ENCODE results near the gene AGPAT1.
A peak's percentile ranks its signal among the peaks of the same experiment; 100 is the strongest.
"Not testable (repeated sequence)": the region's sequence is repeated elsewhere in the genome, so short reads cannot be mapped to it uniquely, and the experiment has no call there.

The AGPAT1 gene

GRCh38 chr6:32175711-32176475 lies at the start of gene AGPAT1:
Gene AGPAT1 (minus strand): TSS chr6:32176084. CDS start chr6:32171496, 4,588 bp downstream.
- DNase-seq, result peak; percentile 66

- DNase-seq, result no peak
Measured at GRCh38 chr6:32224696-32225095, 48.8 kb upstream of the AGPAT1 start.

- no peak for DNase-seq
Measured at GRCh38 chr6:32223258-32224235, 47.7 kb upstream of the AGPAT1 start, which contains the start of gene NOTCH4. Gene NOTCH4 (minus strand): TSS chr6:32224067. CDS start chr6:32223928, 139 bp downstream.

GRCh38 chr6:32222333-32223230 lies 46.7 kb upstream of the AGPAT1 start:
- DNase-seq, result no peak

GRCh38 chr6:32220021-32220420 lies 44.1 kb upstream of the AGPAT1 start:
- DNase-seq, result no peak

GRCh38 chr6:32218167-32218566 lies 42.3 kb upstream of the AGPAT1 start:
- no peak for DNase-seq

- no peak for DNase-seq
Measured at GRCh38 chr6:32216998-32217397, 41.1 kb upstream of the AGPAT1 start.

GRCh38 chr6:32216285-32216684 lies 40.4 kb upstream of the AGPAT1 start:
- DNase-seq, result no peak

- no peak for DNase-seq
Measured at GRCh38 chr6:32215617-32216016, 39.7 kb upstream of the AGPAT1 start.

- DNase-seq, result no peak
Measured at GRCh38 chr6:32214126-32214525, 38.2 kb upstream of the AGPAT1 start.

GRCh38 chr6:32213649-32214048 lies 37.8 kb upstream of the AGPAT1 start:
- no peak for DNase-seq

- DNase-seq, result no peak
Measured at GRCh38 chr6:32212076-32212760, 36.3 kb upstream of the AGPAT1 start.

- not testable (repeated sequence) for DNase-seq
Measured at GRCh38 chr6:32211432-32211831, 35.5 kb upstream of the AGPAT1 start.

- DNase-seq, result no peak
Measured at GRCh38 chr6:32210191-32210601, 34.3 kb upstream of the AGPAT1 start.

- no peak for DNase-seq
Measured at GRCh38 chr6:32208996-32209395, 33.1 kb upstream of the AGPAT1 start.

GRCh38 chr6:32204268-32204715 lies 28.4 kb upstream of the AGPAT1 start:
- DNase-seq, result no peak

GRCh38 chr6:32203426-32204267 lies 27.8 kb upstream of the AGPAT1 start:
- no peak for DNase-seq

- DNase-seq, result no peak
Measured at GRCh38 chr6:32202186-32202585, 26.3 kb upstream of the AGPAT1 start.

GRCh38 chr6:32200711-32201475 lies 25.0 kb upstream of the AGPAT1 start:
- DNase-seq, result no peak

- DNase-seq, result no peak
Measured at GRCh38 chr6:32198866-32199265, 23.0 kb upstream of the AGPAT1 start.
